Measurements from ENCODE around the gene MRPL38.
A peak's percentile ranks its signal among the peaks of the same experiment; 100 is the strongest.

The MRPL38 gene

GRCh38 chr17:75894049-75894733 lies 10.5 kb downstream of the MRPL38 start:
- peak; percentile 51 for DNase-seq
- no peak overlapping the region for H2AK5ac ChIP-seq (ENCODE audit: low read length)
- H3K79me1 ChIP-seq (ENCODE audit: low read length), result peaks cover 14% of the 10 kb centered on the region
- H3K9ac ChIP-seq (ENCODE audit: low read length), result peak overlapping the region; percentile 4
- no peak overlapping the region for H3K4me2 ChIP-seq (ENCODE audit: low read length)
- H3K4me1 ChIP-seq (ENCODE audit: control insufficient read depth, low read depth, low read length), result peaks cover 5% of the 10 kb centered on the region
- peak overlapping the region; percentile 52 for H3K56ac ChIP-seq (ENCODE audit: low read length)
- no peak overlapping the region for H2BK5ac ChIP-seq (ENCODE audit: low read length)
- H2BK120ac ChIP-seq (ENCODE audit: low read depth, low read length), result no peak overlapping the region
- no peak overlapping the region for H3K4ac ChIP-seq (ENCODE audit: low read depth, low read length)
- H4K8ac ChIP-seq (ENCODE audit: low read depth, low read length), result no peak overlapping the region
- H2BK15ac ChIP-seq (replicated peaks; ENCODE audit: low read depth), result no peak overlapping the region
- H3K23ac ChIP-seq (ENCODE audit: low read length), result no peak overlapping the region
- H3K27me3 ChIP-seq (ENCODE audit: insufficient read depth, low read length, poor library complexity), result no peaks in the 10 kb centered on the region
- H3K36me3 ChIP-seq (ENCODE audit: control insufficient read depth, insufficient read depth, low read length), result peaks cover 3% of the 10 kb centered on the region
- no peak overlapping the region for H3K18ac ChIP-seq (ENCODE audit: low read length)
- H3K27ac ChIP-seq (ENCODE audit: low read depth, low read length), result no peak overlapping the region
- no peak overlapping the region for H3K4me3 ChIP-seq (ENCODE audit: low read length)
- H4K5ac ChIP-seq (ENCODE audit: low read length), result no peak overlapping the region
- peaks cover 18% of the 10 kb centered on the region for H3K79me2 ChIP-seq (ENCODE audit: control insufficient read depth, insufficient read depth, low read length)
- no CpG with 5 or more reads among the region's 22 CpGs for WGBS (ENCODE audit: extremely low coverage, insufficient coverage, low lambda C conversion rate)

DNA sequence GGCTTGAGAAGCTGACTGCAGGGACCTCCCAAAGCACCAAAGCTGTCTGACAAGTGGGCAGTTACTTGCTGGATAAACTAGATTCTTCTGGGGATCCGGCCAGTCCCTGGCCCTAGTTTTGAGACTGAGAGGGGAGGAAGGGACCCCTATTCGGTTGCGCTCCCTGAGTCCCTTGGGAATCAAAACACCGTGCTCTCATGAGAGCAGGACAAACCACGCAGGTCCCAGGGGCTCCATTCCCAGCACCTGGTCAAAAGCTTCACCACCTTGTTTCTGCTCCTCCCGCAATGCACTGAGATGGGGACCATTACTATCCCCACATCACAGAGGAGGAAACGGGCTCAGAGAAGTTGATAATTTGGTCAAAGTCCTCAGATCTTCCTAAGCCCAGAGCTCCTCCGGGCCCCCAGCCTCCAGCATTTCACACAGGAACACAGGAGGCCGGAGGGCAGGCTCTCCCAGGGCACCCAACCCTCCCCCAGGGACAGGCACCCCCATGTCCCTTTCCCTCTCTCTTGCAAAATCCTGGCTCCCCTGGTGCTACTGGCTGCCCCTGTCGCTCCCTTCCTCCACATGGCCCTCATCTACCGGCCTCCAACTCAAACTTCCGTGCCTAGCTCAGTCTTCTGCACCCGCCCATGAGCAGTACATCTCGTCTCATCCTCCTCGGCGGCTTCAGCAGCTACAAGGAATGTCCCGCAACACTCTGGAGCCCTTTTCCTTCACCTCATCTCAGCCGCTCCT lies 11.2 kb downstream of the MRPL38 start:
- H3K4ac ChIP-seq (ENCODE audit: low read depth, low read length), result no peak overlapping the region

GRCh38 chr17:75892556-75893224 lies 12.0 kb downstream of the MRPL38 start:
- Histone ChIP-seq H3K18ac (ENCODE audit: low read length) (no peak overlapping the region), H3K4ac (ENCODE audit: low read depth, low read length) (no peak overlapping the region), H3K27me3 (ENCODE audit: insufficient read depth, low read length, poor library complexity) (no peaks in the 10 kb centered on the region), H3K79me1 (ENCODE audit: low read length) (peaks cover 14% of the 10 kb centered on the region), H3K4me2 (ENCODE audit: low read length) (no peak overlapping the region), H3K27ac (ENCODE audit: low read depth, low read length) (no peak overlapping the region), H4K5ac (ENCODE audit: low read length) (no peak overlapping the region), H3K79me2 (ENCODE audit: control insufficient read depth, insufficient read depth, low read length) (peaks cover 18% of the 10 kb centered on the region), H3K56ac (ENCODE audit: low read length) (no peak overlapping the region), H2BK15ac (replicated peaks; ENCODE audit: low read depth) (no peak overlapping the region), H3K4me1 (ENCODE audit: control insufficient read depth, low read depth, low read length) (peaks cover 5% of the 10 kb centered on the region), H3K36me3 (ENCODE audit: control insufficient read depth, insufficient read depth, low read length) (peaks cover 3% of the 10 kb centered on the region), H2BK120ac (ENCODE audit: low read depth, low read length) (no peak overlapping the region), H3K4me3 (ENCODE audit: low read length) (no peak overlapping the region), H2AK5ac (ENCODE audit: low read length) (no peak overlapping the region), H3K23ac (ENCODE audit: low read length) (no peak overlapping the region), H2BK5ac (ENCODE audit: low read length) (no peak overlapping the region), H3K9ac (ENCODE audit: low read length) (no peak overlapping the region), H4K8ac (ENCODE audit: low read depth, low read length) (no peak overlapping the region)
- no peak for DNase-seq
- no CpG with 5 or more reads among the region's 16 CpGs for WGBS (ENCODE audit: extremely low coverage, insufficient coverage, low lambda C conversion rate)

More for the DNA sequence above, 11.2 kb downstream of the MRPL38 start:
- H3K79me2 ChIP-seq (ENCODE audit: control insufficient read depth, insufficient read depth, low read length), result peaks cover 18% of the 10 kb centered on the region
- H3K56ac ChIP-seq (ENCODE audit: low read length), result no peak overlapping the region
- peaks cover 3% of the 10 kb centered on the region for H3K36me3 ChIP-seq (ENCODE audit: control insufficient read depth, insufficient read depth, low read length)
- WGBS (ENCODE audit: extremely low coverage, insufficient coverage, low lambda C conversion rate), result no CpG with 5 or more reads among the region's 18 CpGs
- H4K5ac ChIP-seq (ENCODE audit: low read length), result no peak overlapping the region
- peaks cover 14% of the 10 kb centered on the region for H3K79me1 ChIP-seq (ENCODE audit: low read length)
- H3K4me1 ChIP-seq (ENCODE audit: control insufficient read depth, low read depth, low read length), result peaks cover 5% of the 10 kb centered on the region
- no peak overlapping the region for H2BK120ac ChIP-seq (ENCODE audit: low read depth, low read length)
- H3K23ac ChIP-seq (ENCODE audit: low read length), result no peak overlapping the region
- no peak overlapping the region for H3K4me2 ChIP-seq (ENCODE audit: low read length)
- no peak for DNase-seq
- no peak overlapping the region for H3K18ac ChIP-seq (ENCODE audit: low read length)
- H3K9ac ChIP-seq (ENCODE audit: low read length), result peak overlapping the region; percentile 4
- H4K8ac ChIP-seq (ENCODE audit: low read depth, low read length), result no peak overlapping the region
- no peak overlapping the region for H3K27ac ChIP-seq (ENCODE audit: low read depth, low read length)
- H2BK15ac ChIP-seq (replicated peaks; ENCODE audit: low read depth), result no peak overlapping the region
- H3K27me3 ChIP-seq (ENCODE audit: insufficient read depth, low read length, poor library complexity), result no peaks in the 10 kb centered on the region
- H3K4me3 ChIP-seq (ENCODE audit: low read length), result no peak overlapping the region
- no peak overlapping the region for H2AK5ac ChIP-seq (ENCODE audit: low read length)
- H2BK5ac ChIP-seq (ENCODE audit: low read length), result no peak overlapping the region

GRCh38 chr17:75891605-75892555 lies 12.8 kb downstream of the MRPL38 start:
- Histone ChIP-seq H2AK5ac (ENCODE audit: low read length) (no peak overlapping the region), H2BK5ac (ENCODE audit: low read length) (no peak overlapping the region), H2BK120ac (ENCODE audit: low read depth, low read length) (no peak overlapping the region), H3K4ac (ENCODE audit: low read depth, low read length) (no peak overlapping the region), H3K9ac (ENCODE audit: low read length) (no peak overlapping the region), H3K56ac (ENCODE audit: low read length) (no peak overlapping the region), H4K8ac (ENCODE audit: low read depth, low read length) (no peak overlapping the region), H4K5ac (ENCODE audit: low read length) (no peak overlapping the region), H3K18ac (ENCODE audit: low read length) (no peak overlapping the region), H3K23ac (ENCODE audit: low read length) (no peak overlapping the region), H3K36me3 (ENCODE audit: control insufficient read depth, insufficient read depth, low read length) (peaks cover 3% of the 10 kb centered on the region), H3K27ac (ENCODE audit: low read depth, low read length) (no peak overlapping the region), H3K4me3 (ENCODE audit: low read length) (no peak overlapping the region), H2BK15ac (replicated peaks; ENCODE audit: low read depth) (no peak overlapping the region), H3K79me1 (ENCODE audit: low read length) (peaks cover 14% of the 10 kb centered on the region), H3K4me2 (ENCODE audit: low read length) (no peak overlapping the region), H3K27me3 (ENCODE audit: insufficient read depth, low read length, poor library complexity) (no peaks in the 10 kb centered on the region), H3K4me1 (ENCODE audit: control insufficient read depth, low read depth, low read length) (peaks cover 5% of the 10 kb centered on the region), H3K79me2 (ENCODE audit: control insufficient read depth, insufficient read depth, low read length) (peaks cover 18% of the 10 kb centered on the region)
- no CpG with 5 or more reads among the region's 32 CpGs for WGBS (ENCODE audit: extremely low coverage, insufficient coverage, low lambda C conversion rate)
- no peak for DNase-seq

DNA sequence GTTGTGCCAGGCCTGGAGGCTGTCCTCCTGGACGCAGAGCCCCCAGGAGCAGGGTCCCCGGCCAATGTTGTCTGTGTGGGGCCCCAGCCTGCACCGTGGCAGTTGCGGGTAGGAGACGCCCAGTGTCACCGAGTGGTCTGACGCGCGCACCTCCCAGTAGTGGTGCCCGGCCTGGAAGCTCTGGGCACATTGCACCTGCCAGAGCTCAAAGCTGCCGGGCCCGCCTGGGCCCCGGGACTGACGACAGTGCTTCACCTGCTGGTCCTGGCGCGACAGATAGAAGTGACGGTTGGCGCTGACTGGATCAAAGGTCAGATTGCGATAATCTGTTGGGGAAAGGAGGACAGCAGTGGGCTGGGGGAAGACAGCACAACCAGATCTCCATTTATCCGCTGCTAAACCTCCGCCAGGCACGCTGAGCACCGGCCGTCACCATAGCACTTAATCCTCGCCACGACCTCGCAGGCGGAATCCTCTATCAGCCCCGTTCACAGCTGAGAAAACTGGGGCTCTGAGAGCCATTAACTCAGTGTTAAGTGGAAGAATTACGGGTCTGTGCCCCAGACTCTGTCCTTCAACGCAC lies 13.6 kb downstream of the MRPL38 start:
- Histone ChIP-seq H3K79me2 (ENCODE audit: control insufficient read depth, insufficient read depth, low read length) (peaks cover 18% of the 10 kb centered on the region), H3K4me2 (ENCODE audit: low read length) (no peak overlapping the region), H4K8ac (ENCODE audit: low read depth, low read length) (no peak overlapping the region), H3K4me3 (ENCODE audit: low read length) (no peak overlapping the region), H4K5ac (ENCODE audit: low read length) (no peak overlapping the region), H2AK5ac (ENCODE audit: low read length) (no peak overlapping the region), H3K56ac (ENCODE audit: low read length) (no peak overlapping the region), H3K18ac (ENCODE audit: low read length) (no peak overlapping the region), H3K4me1 (ENCODE audit: control insufficient read depth, low read depth, low read length) (peaks cover 5% of the 10 kb centered on the region), H3K27me3 (ENCODE audit: insufficient read depth, low read length, poor library complexity) (no peaks in the 10 kb centered on the region), H3K9ac (ENCODE audit: low read length) (no peak overlapping the region), H2BK5ac (ENCODE audit: low read length) (no peak overlapping the region), H3K79me1 (ENCODE audit: low read length) (peaks cover 14% of the 10 kb centered on the region), H3K4ac (ENCODE audit: low read depth, low read length) (no peak overlapping the region), H3K36me3 (ENCODE audit: control insufficient read depth, insufficient read depth, low read length) (peaks cover 3% of the 10 kb centered on the region), H3K27ac (ENCODE audit: low read depth, low read length) (no peak overlapping the region), H2BK15ac (replicated peaks; ENCODE audit: low read depth) (no peak overlapping the region), H3K23ac (ENCODE audit: low read length) (no peak overlapping the region), H2BK120ac (ENCODE audit: low read depth, low read length) (no peak overlapping the region)
- WGBS (ENCODE audit: extremely low coverage, insufficient coverage, low lambda C conversion rate), result no CpG with 5 or more reads among the region's 31 CpGs
- no peak for DNase-seq
